Measurements from ENCODE around the gene PER3. TPM values are rescaled to one million over a fixed set of nuclear protein-coding genes. Genes with fewer than 3 reads are reported as not detected.
A peak's percentile ranks its signal among the peaks of the same experiment; 100 is the strongest.

PER3 gene
- total and polyA plus RNA-seq, 9 of the 15 experiments (the other 6 are each of a cell fraction or from before 2014, with no cell fraction given) = 11.9 to 22.5 (median 14.6) TPM

GRCh38 chr1:7827126-7827955 lies 43.2 kb downstream of the PER3 start (continued):
- TF ChIP-seq ATF7 (IDR thresholded peaks at IDR 0.05) = peak; percentile 82
- TF ChIP-seq SIRT6 (IDR thresholded peaks at IDR 0.05; ENCODE audit: low read depth, low read length) = no peak
- TF ChIP-seq E2F5 (CRISPR knock-in tag; IDR thresholded peaks at IDR 0.05) = no peak
- no peak for TF ChIP-seq RBM17 (IDR thresholded peaks at IDR 0.05; ENCODE audit: borderline replicate concordance, low read depth, low read length)
- TF ChIP-seq TOE1 (IDR thresholded peaks at IDR 0.05; ENCODE audit: borderline replicate concordance) = peak; percentile 54
- no peak for TF ChIP-seq TOE1 (CRISPR knock-in tag; IDR thresholded peaks at IDR 0.05; ENCODE audit: borderline replicate concordance, low read depth)
- TF ChIP-seq POLR2AphosphoS5 (IDR thresholded peaks at IDR 0.05; ENCODE audit: control insufficient read depth, insufficient read depth, low read depth, low read length) = no peak
- TF ChIP-seq CHD7 (IDR thresholded peaks at IDR 0.05; ENCODE audit: low read depth, low read length) = no peak
- TF ChIP-seq DIDO1 (tag; IDR thresholded peaks at IDR 0.05; ENCODE audit: low read depth) = peak; percentile 95
- no peak for TF ChIP-seq MAFF (IDR thresholded peaks at IDR 0.05; ENCODE audit: low read length)
- no peak for TF ChIP-seq BRCA1 (IDR thresholded peaks at IDR 0.05)
- no peak for TF ChIP-seq BRCA1 (CRISPR knock-in tag; IDR thresholded peaks at IDR 0.05)
- TF ChIP-seq ZBTB7A (IDR thresholded peaks at IDR 0.05; ENCODE audit: borderline replicate concordance, control insufficient read depth, low read depth, low read length) = peak; percentile 54; the same call in 1 of the 2 replicates

Data from K562 (cell line).